Measurements from ENCODE around the gene TIE1.

- no peak for TF ChIP-seq CTCF (IDR thresholded peaks at IDR 0.05)
- no peak for TF ChIP-seq POLR2A (IDR thresholded peaks at IDR 0.05)
- no peak for TF ChIP-seq POLR2AphosphoS5 (IDR thresholded peaks at IDR 0.05)
Observed at GRCh38 chr1:43360616-43361015, 59.8 kb downstream of the TIE1 start.

Measured in upper lobe of left lung (tissue), 4 donors.